ENCODE data around the gene KREMEN2. TPM values are rescaled to one million over a fixed set of nuclear protein-coding genes. Genes with fewer than 3 reads are reported as not detected.

Gene KREMEN2
- polyA plus RNA-seq, 3 donors, result 0.09 TPM; not detected in 2

- no peak for DNase-seq
- Histone ChIP-seq H3K27me3 (ENCODE audit: control insufficient read depth in 2 of 2, insufficient read depth in 2 of 2, low read length in 2 of 2) (peaks cover 0 to 44% of the 10 kb centered on the region in 2 donors), H3K4me1 (ENCODE audit: control insufficient read depth in 1 of 2, insufficient read depth in 2 of 2, low read length in 2 of 2) (peaks cover 18 to 25% of the 10 kb centered on the region in 2 donors), H2AFZ (ENCODE audit: insufficient read depth, low read depth, low read length, poor library complexity, severe bottlenecking) (no peak overlapping the region), H3K9ac (ENCODE audit: insufficient read depth, low read length, poor library complexity, severe bottlenecking) (no peak overlapping the region), H3K4me2 (replicated peaks; ENCODE audit: extremely low read depth, low read length, poor library complexity, severe bottlenecking) (no peak overlapping the region), H3K27ac (ENCODE audit: low read depth in 1 of 2, low read length in 2 of 2) (no peak overlapping the region), H3K36me3 (replicated peaks in 1 of 2; ENCODE audit: control insufficient read depth in 1 of 2, insufficient read depth in 2 of 2, low read length in 2 of 2) (no peaks in the 10 kb centered on the region), H3K4me3 (replicated peaks in 1 of 3; ENCODE audit: low read depth in 2 of 3, low read length in 3 of 3) (no peak overlapping the region), H3K9me3 (replicated peaks in 1 of 2; ENCODE audit: control insufficient read depth in 1 of 2, insufficient read depth in 1 of 2, low read length in 2 of 2) (no peaks in the 10 kb centered on the region), H3K79me2 (ENCODE audit: insufficient read depth, low read length) (no peaks in the 10 kb centered on the region), H4K20me1 (ENCODE audit: insufficient read depth, low read length) (no peaks in the 10 kb centered on the region)
- Mint-ChIP-seq H3K4me3 (no peak overlapping the region), H3K9me3 (peaks cover 0 to 2% (median 0%) of the 10 kb centered on the region in 7 donors), H3K27ac (no peak overlapping the region), H3K36me3 (no peaks in the 10 kb centered on the region), H3K27me3 (ENCODE audit: low read depth in 3 of 3) (peaks cover 37 to 59% (median 43%) of the 10 kb centered on the region in 3 donors), H3K4me1 (peaks cover 23% of the 10 kb centered on the region)
- no peak for TF ChIP-seq CTCF (IDR thresholded peaks at IDR 0.05)
- 93% methylated on average over 27 of the region's 27 CpGs for WGBS (ENCODE audit: insufficient coverage)
- intact Hi-C loops (cut with micrococcal nuclease), result no loop called here
Measured at GRCh38 chr16:3013491-3013951, 49.4 kb downstream of the KREMEN2 start.

- Histone ChIP-seq H3K27me3 (ENCODE audit: control insufficient read depth in 2 of 2, insufficient read depth in 2 of 2, low read length in 2 of 2) (peaks cover 0 to 50% of the 10 kb centered on the region in 2 donors), H3K4me1 (ENCODE audit: control insufficient read depth in 1 of 2, insufficient read depth in 2 of 2, low read length in 2 of 2) (peaks cover 12 to 20% of the 10 kb centered on the region in 2 donors), H3K36me3 (replicated peaks in 1 of 2; ENCODE audit: control insufficient read depth in 1 of 2, insufficient read depth in 2 of 2, low read length in 2 of 2) (no peaks in the 10 kb centered on the region), H3K79me2 (ENCODE audit: insufficient read depth, low read length) (no peaks in the 10 kb centered on the region), H4K20me1 (ENCODE audit: insufficient read depth, low read length) (no peaks in the 10 kb centered on the region), H3K9ac (ENCODE audit: insufficient read depth, low read length, poor library complexity, severe bottlenecking) (no peak overlapping the region), H3K9me3 (replicated peaks in 1 of 2; ENCODE audit: control insufficient read depth in 1 of 2, insufficient read depth in 1 of 2, low read length in 2 of 2) (no peaks in the 10 kb centered on the region), H3K27ac (ENCODE audit: low read depth in 1 of 2, low read length in 2 of 2) (no peak overlapping the region), H2AFZ (ENCODE audit: insufficient read depth, low read depth, low read length, poor library complexity, severe bottlenecking) (no peak overlapping the region), H3K4me3 (replicated peaks in 1 of 3; ENCODE audit: low read depth in 2 of 3, low read length in 3 of 3) (no peak overlapping the region), H3K4me2 (replicated peaks; ENCODE audit: extremely low read depth, low read length, poor library complexity, severe bottlenecking) (no peak overlapping the region)
- intact Hi-C loops (cut with micrococcal nuclease), result loop anchor here in 1 of 2 donors (2.0 kb wide), 1 partner anchor 13 kb away; no protein-coding TSS in a partner anchor
- Mint-ChIP-seq H3K27me3 (ENCODE audit: low read depth in 3 of 3) (peaks cover 43 to 64% (median 49%) of the 10 kb centered on the region in 3 donors), H3K9me3 (peaks cover 0 to 2% (median 0%) of the 10 kb centered on the region in 7 donors), H3K27ac (no peak overlapping the region), H3K4me3 (peak overlapping the region in 1 of 2 donors; percentile 55), H3K36me3 (no peaks in the 10 kb centered on the region), H3K4me1 (peaks cover 19% of the 10 kb centered on the region)
- no peak for DNase-seq
- WGBS (ENCODE audit: insufficient coverage), result 94% methylated on average over 8 of the region's 12 CpGs
- TF ChIP-seq CTCF (IDR thresholded peaks at IDR 0.05), result no peak
Measured at GRCh38 chr16:3013998-3014690, 50.1 kb downstream of the KREMEN2 start.
